ENCODE results near the gene KATNB1. TPM values are rescaled to one million over a fixed set of nuclear protein-coding genes. Genes with fewer than 3 reads are reported as not detected.

The KATNB1 gene
- total RNA-seq, 1 experiment from 2014 or later, result 37.7 TPM

- Histone ChIP-seq H3K9me3 (ENCODE audit: low read length) (no peaks in the 10 kb centered on the region), H4K20me1 (ENCODE audit: low read length) (no peaks in the 10 kb centered on the region), H3K4me2 (ENCODE audit: low read length) (no peak overlapping the region), H3K27ac (ENCODE audit: low read length) (no peak overlapping the region), H3K36me3 (ENCODE audit: low read depth, low read length) (no peaks in the 10 kb centered on the region), H3K4me1 (ENCODE audit: insufficient read depth, low read length) (no peaks in the 10 kb centered on the region), H3F3A (ENCODE audit: low read length, unreplicated experiment) (no peaks in the 10 kb centered on the region), H2AFZ (ENCODE audit: low read length) (no peak overlapping the region), H3K27me3 (ENCODE audit: low read length) (no peaks in the 10 kb centered on the region), H3K4me3 (ENCODE audit: low read length) (no peak overlapping the region), H3K9ac (ENCODE audit: low read length) (no peak overlapping the region), H3K9me2 (replicated peaks; ENCODE audit: low read length) (no peaks in the 10 kb centered on the region), H3K79me2 (ENCODE audit: low read length) (no peaks in the 10 kb centered on the region)
- TF ChIP-seq, protein P1, sequence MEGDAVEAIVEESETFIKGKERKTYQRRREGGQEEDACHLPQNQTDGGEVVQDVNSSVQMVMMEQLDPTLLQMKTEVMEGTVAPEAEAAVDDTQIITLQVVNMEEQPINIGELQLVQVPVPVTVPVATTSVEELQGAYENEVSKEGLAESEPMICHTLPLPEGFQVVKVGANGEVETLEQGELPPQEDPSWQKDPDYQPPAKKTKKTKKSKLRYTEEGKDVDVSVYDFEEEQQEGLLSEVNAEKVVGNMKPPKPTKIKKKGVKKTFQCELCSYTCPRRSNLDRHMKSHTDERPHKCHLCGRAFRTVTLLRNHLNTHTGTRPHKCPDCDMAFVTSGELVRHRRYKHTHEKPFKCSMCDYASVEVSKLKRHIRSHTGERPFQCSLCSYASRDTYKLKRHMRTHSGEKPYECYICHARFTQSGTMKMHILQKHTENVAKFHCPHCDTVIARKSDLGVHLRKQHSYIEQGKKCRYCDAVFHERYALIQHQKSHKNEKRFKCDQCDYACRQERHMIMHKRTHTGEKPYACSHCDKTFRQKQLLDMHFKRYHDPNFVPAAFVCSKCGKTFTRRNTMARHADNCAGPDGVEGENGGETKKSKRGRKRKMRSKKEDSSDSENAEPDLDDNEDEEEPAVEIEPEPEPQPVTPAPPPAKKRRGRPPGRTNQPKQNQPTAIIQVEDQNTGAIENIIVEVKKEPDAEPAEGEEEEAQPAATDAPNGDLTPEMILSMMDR (conservative IDR thresholded peaks at IDR 0.05; ENCODE audit: low read depth, low read length), result no peak
- TF ChIP-seq EZH2 (IDR thresholded peaks at IDR 0.05; ENCODE audit: low read length, unreplicated experiment), result no peak
- ATAC-seq (no peak), DNase-seq (no peak)
- ChIA-PET CTCF (no interaction called here), POLR2A (ENCODE audit: unreplicated experiment) (no interaction called here)
- BruUV-seq (replicated peaks), result no TSS peak
- intact Hi-C loops (cut with micrococcal nuclease), result no loop called here
Observed at GRCh38 chr16:57693550-57693949, 42.0 kb upstream of the KATNB1 start.

DNA sequence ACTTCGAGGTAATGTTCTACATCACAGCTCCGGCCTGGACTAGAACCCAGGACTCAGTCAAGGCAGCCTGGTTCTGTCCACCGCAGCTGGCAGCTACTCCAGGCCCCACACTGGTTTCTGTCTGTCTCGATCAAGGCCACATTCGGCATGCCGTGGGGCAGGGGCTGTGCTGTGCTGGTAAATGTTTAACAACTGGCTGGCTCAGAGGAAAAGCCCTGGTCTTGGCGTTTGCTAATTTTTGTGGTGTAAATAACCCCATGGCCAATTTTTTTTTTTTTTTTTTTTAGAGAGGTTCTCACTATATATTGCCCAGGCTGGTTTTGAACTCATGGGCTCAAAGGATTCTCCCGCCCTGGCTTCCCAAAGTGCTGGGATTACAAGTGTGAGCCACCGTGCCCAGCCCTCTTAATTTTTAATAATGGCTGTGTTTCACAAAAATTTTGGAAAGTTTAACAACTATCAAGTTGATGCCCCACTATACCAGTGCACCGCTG is 41.3 kb upstream of the KATNB1 start:
- no peaks in the 10 kb centered on the region for H4K20me1 ChIP-seq (ENCODE audit: low read length)
- H3K27ac ChIP-seq (ENCODE audit: low read length), result no peak overlapping the region
- ATAC-seq (no peak), DNase-seq (no peak)
- no peak overlapping the region for H3K9ac ChIP-seq (ENCODE audit: low read length)
- TF ChIP-seq EZH2 (IDR thresholded peaks at IDR 0.05; ENCODE audit: low read length, unreplicated experiment), result no peak
- TF ChIP-seq EZH2phosphoT487 (IDR thresholded peaks at IDR 0.05; ENCODE audit: borderline replicate concordance, low read length), result no peak
- TF ChIP-seq, protein P1 (conservative IDR thresholded peaks at IDR 0.05; ENCODE audit: low read depth, low read length), result no peak
- intact Hi-C loops (cut with micrococcal nuclease), result no loop called here
- CTCF ChIA-PET, result no interaction called here
- H3K4me2 ChIP-seq (ENCODE audit: low read length), result no peak overlapping the region
- H3K4me3 ChIP-seq (ENCODE audit: low read length), result no peak overlapping the region
- POLR2A ChIA-PET (ENCODE audit: unreplicated experiment), result no interaction called here
- H3K36me3 ChIP-seq (ENCODE audit: low read depth, low read length), result no peaks in the 10 kb centered on the region
- H3F3A ChIP-seq (ENCODE audit: low read length, unreplicated experiment), result no peaks in the 10 kb centered on the region
- no peaks in the 10 kb centered on the region for H3K27me3 ChIP-seq (ENCODE audit: low read length)
- no peaks in the 10 kb centered on the region for H3K9me2 ChIP-seq (replicated peaks; ENCODE audit: low read length)
- H3K9me3 ChIP-seq (ENCODE audit: low read length), result no peaks in the 10 kb centered on the region
- BruUV-seq (replicated peaks), result no TSS peak
- H3K79me2 ChIP-seq (ENCODE audit: low read length), result no peaks in the 10 kb centered on the region
- H2AFZ ChIP-seq (ENCODE audit: low read length), result no peak overlapping the region
- H3K4me1 ChIP-seq (ENCODE audit: insufficient read depth, low read length), result no peaks in the 10 kb centered on the region

- Histone ChIP-seq H2AFZ (ENCODE audit: low read length) (no peak within 1 kb of the TSS), H3K9me2 (replicated peaks; ENCODE audit: low read length) (no peaks in the 10 kb centered on the region)
- DNase-seq, result peak; percentile 17
Observed at GRCh38 chr16:57694725-57695679, 40.6 kb upstream of the KATNB1 start, which contains the start of gene DRC7. DRC7 (plus strand) TSS chr16:57694806; CDS start chr16:57697950, 3,144 bp downstream.

More at GRCh38 chr16:57694725-57695679, 40.6 kb upstream of the KATNB1 start, which contains the start of gene DRC7:
- Histone ChIP-seq H3K4me3 (ENCODE audit: low read length) (no peak within 1 kb of the TSS), H3K4me2 (ENCODE audit: low read length) (no peak within 1 kb of the TSS), H3K27me3 (ENCODE audit: low read length) (no peaks in the 10 kb centered on the region), H3K79me2 (ENCODE audit: low read length) (no peaks in the 10 kb centered on the region), H3K36me3 (ENCODE audit: low read depth, low read length) (no peaks in the 10 kb centered on the region), H3K4me1 (ENCODE audit: insufficient read depth, low read length) (no peaks in the 10 kb centered on the region), H3K27ac (ENCODE audit: low read length) (no peak within 1 kb of the TSS), H3K9ac (ENCODE audit: low read length) (no peak within 1 kb of the TSS), H3F3A (ENCODE audit: low read length, unreplicated experiment) (no peaks in the 10 kb centered on the region), H4K20me1 (ENCODE audit: low read length) (no peaks in the 10 kb centered on the region), H3K9me3 (ENCODE audit: low read length) (no peaks in the 10 kb centered on the region)
- CTCF ChIA-PET, result no interaction called here
- BruUV-seq (replicated peaks), result no TSS peak
- POLR2A ChIA-PET (ENCODE audit: unreplicated experiment), result no interaction called here
- peak; percentile 69 for ATAC-seq
- intact Hi-C loops (cut with micrococcal nuclease), result no loop called here
- TF ChIP-seq EZH2phosphoT487 (IDR thresholded peaks at IDR 0.05; ENCODE audit: borderline replicate concordance, low read length) (no peak), EZH2 (IDR thresholded peaks at IDR 0.05; ENCODE audit: low read length, unreplicated experiment) (no peak)
